ENCODE results near the gene WDR72. TPM values are rescaled to one million over a fixed set of nuclear protein-coding genes. Genes with fewer than 3 reads are reported as not detected.

WDR72 gene
- total RNA-seq (2022) = not detected in 2 replicates
- percentile 1 among the genes with signal in this experiment for Bru-seq, nascent RNA
- BruChase-seq, experiment 1, labeled RNA remaining after a 6-hour chase = percentile 0 among the genes with signal in this experiment
- not detected for BruChase-seq, experiment 2, labeled RNA remaining after a 2-hour chase
- long read RNA-seq = 0 reads

DNA sequence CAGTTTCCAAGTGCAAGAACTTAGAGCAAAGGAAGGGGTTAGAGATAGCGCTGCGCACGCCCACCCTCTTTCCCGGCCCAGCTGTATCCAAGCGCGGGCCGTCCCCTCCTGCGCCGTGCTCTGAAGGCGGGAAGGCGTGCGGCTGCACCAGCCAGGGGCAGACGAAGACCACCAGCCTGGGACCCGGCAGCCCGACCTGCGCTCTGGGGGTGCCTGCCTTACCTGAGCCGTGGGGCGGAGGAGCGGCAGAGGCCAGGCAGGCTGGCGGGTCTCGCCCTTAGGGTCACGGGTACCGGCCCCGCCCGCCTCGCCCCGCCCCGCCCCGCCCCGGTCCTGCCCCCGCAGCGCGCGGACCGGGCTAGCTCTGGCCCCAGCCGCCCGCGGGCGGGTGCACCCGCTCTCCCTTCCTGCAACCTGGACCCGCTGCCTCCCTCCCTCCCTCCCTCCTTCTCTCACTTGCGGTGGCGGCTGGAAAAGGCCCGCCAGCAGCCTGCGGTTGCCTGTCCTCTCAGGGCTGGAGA, at the start of gene WDR72:
Gene WDR72, minus strand, starts transcription at position 253 of the 521 bp plus-strand sequence. CDS start 26,514 bp downstream, outside the sequence.
- peaks cover 22% of the 10 kb centered on the region for H3K27me3 Mint-ChIP-seq (ENCODE audit: insufficient read depth, unreplicated experiment)
- H3K4me1 Mint-ChIP-seq (ENCODE audit: insufficient read depth, unreplicated experiment) = no peaks in the 10 kb centered on the region
- POLR2A ChIA-PET = no interaction called here
- no TSS peak for BruUV-seq (replicated peaks)
- no peaks in the 10 kb centered on the region for H3K36me3 Mint-ChIP-seq (ENCODE audit: insufficient read depth, unreplicated experiment)
- no peak for DNase-seq (ENCODE audit: unreplicated experiment)
- CTCF ChIA-PET = no interaction called here
- no peaks in the 10 kb centered on the region for H3K9me3 Mint-ChIP-seq (ENCODE audit: unreplicated experiment)
- no peak within 1 kb of the TSS for H3K4me3 Mint-ChIP-seq (ENCODE audit: unreplicated experiment)
- no peak within 1 kb of the TSS for H3K27ac Mint-ChIP-seq (ENCODE audit: low read depth, unreplicated experiment)
- intact Hi-C loops (cut with micrococcal nuclease) = no loop called here
- TF ChIP-seq, protein P1, sequence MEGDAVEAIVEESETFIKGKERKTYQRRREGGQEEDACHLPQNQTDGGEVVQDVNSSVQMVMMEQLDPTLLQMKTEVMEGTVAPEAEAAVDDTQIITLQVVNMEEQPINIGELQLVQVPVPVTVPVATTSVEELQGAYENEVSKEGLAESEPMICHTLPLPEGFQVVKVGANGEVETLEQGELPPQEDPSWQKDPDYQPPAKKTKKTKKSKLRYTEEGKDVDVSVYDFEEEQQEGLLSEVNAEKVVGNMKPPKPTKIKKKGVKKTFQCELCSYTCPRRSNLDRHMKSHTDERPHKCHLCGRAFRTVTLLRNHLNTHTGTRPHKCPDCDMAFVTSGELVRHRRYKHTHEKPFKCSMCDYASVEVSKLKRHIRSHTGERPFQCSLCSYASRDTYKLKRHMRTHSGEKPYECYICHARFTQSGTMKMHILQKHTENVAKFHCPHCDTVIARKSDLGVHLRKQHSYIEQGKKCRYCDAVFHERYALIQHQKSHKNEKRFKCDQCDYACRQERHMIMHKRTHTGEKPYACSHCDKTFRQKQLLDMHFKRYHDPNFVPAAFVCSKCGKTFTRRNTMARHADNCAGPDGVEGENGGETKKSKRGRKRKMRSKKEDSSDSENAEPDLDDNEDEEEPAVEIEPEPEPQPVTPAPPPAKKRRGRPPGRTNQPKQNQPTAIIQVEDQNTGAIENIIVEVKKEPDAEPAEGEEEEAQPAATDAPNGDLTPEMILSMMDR (IDR thresholded peaks at IDR 0.05; ENCODE audit: unreplicated experiment) = no peak

DNA sequence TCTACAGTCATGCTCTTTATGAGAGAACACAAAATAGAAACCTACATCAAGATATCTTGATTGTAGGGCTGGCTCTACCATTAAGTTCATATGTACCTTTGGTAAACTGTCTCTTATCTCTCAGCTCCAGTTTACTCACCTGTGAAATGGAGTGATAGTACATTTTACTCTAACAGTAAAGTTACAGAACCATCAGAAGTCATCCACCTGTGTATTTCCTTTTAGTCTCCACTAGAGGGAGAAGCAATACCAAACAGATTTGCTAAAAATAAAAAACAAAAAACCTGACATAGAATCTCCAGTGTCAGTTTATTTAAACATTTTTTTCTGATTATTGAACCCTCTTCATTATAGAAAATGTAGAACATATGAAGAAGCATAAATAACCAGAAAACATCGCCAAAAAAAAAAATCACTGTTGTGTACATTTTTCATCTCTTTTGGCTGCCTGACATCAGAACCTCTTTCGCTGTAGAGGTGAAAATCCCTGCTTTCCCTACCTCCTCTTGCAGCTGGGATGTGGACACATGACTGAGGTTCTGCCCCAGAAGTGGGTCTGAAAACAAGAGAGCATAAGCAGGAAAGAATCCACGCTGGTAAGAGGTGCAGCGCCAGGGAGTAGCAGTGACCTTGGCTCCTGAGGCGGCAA, 48.7 kb upstream of the WDR72 start:
- no peaks in the 10 kb centered on the region for H3K9me3 Mint-ChIP-seq (ENCODE audit: unreplicated experiment)
- H3K27ac Mint-ChIP-seq (ENCODE audit: low read depth, unreplicated experiment) = no peak overlapping the region
- peaks cover 48% of the 10 kb centered on the region for H3K27me3 Mint-ChIP-seq (ENCODE audit: insufficient read depth, unreplicated experiment)
- TF ChIP-seq, protein P1 (IDR thresholded peaks at IDR 0.05; ENCODE audit: unreplicated experiment) = peak; percentile 39
- H3K4me1 Mint-ChIP-seq (ENCODE audit: insufficient read depth, unreplicated experiment) = peaks cover 4% of the 10 kb centered on the region
- H3K4me3 Mint-ChIP-seq (ENCODE audit: unreplicated experiment) = no peak overlapping the region
- ChIA-PET CTCF (interaction anchor here (0.5 to 1.6 kb wide), 29 partner anchors 9 to 1550 kb away, joined by 3 to 7 read pairs (median 3); no protein-coding TSS in a partner anchor), POLR2A (no interaction called here)
- peak; percentile 12 for DNase-seq (ENCODE audit: unreplicated experiment)
- intact Hi-C loops (cut with micrococcal nuclease) = no loop called here
- no TSS peak for BruUV-seq (replicated peaks)
- no peaks in the 10 kb centered on the region for H3K36me3 Mint-ChIP-seq (ENCODE audit: insufficient read depth, unreplicated experiment)

DNA sequence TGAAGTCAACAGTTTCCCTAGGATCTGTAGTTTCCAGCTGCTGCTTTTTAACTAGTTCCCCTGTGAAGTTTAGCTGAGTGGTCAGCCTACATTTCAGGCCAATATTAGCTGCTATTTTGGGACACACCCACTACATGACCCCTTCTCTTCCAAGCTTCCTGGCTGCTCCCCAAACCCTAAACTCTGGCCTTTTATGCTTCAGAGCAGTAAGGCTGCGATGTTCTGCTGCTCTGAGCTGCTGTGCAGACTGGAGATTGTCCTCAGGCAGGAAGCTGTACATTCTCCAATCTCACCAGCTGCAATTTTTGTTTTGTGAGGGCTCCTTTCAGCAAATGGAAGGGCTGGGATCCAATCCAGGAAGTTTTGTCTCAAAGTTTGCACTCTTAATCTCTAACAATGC, 48.0 kb upstream of the WDR72 start:
- TF ChIP-seq, protein P1 (IDR thresholded peaks at IDR 0.05; ENCODE audit: unreplicated experiment) = no peak
- POLR2A ChIA-PET = interaction anchor here (0.7 kb wide), 1 partner anchor 10 kb away, joined by 3 read pairs; no protein-coding TSS in a partner anchor
- Mint-ChIP-seq H3K9me3 (ENCODE audit: unreplicated experiment) (no peaks in the 10 kb centered on the region), H3K36me3 (ENCODE audit: insufficient read depth, unreplicated experiment) (no peaks in the 10 kb centered on the region), H3K27ac (ENCODE audit: low read depth, unreplicated experiment) (no peak overlapping the region), H3K27me3 (ENCODE audit: insufficient read depth, unreplicated experiment) (peaks cover 48% of the 10 kb centered on the region), H3K4me3 (ENCODE audit: unreplicated experiment) (no peak overlapping the region), H3K4me1 (ENCODE audit: insufficient read depth, unreplicated experiment) (peaks cover 4% of the 10 kb centered on the region)
- intact Hi-C loops (cut with micrococcal nuclease) = no loop called here
- CTCF ChIA-PET = interaction anchor here (0.6 to 1.6 kb wide), 19 partner anchors 10 to 1550 kb away, joined by 3 to 7 read pairs (median 3); no protein-coding TSS in a partner anchor
- no TSS peak for BruUV-seq (replicated peaks)
- DNase-seq (ENCODE audit: unreplicated experiment) = no peak

DNA sequence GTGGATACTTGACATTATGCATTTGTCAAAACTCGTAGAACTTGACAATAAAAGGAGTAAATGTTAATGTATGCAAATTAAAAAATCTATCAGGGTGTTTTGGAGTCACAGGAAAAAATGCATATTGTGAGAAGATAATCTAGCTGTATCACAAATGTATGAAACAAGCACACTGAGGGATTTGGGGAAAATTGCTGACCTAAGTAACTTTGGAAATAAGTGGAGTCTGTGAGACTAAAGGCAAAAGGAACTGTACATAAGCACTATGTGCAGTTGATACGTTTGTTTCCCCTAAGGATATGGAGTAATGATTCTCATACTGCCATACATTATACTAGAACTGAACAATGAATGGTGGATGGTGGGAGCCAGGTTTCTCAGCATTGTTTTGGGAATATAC, 43.2 kb upstream of the WDR72 start:
- H3K27me3 Mint-ChIP-seq (ENCODE audit: insufficient read depth, unreplicated experiment) = peaks cover 66% of the 10 kb centered on the region
- H3K27ac Mint-ChIP-seq (ENCODE audit: low read depth, unreplicated experiment) = no peak overlapping the region
- no peaks in the 10 kb centered on the region for H3K4me1 Mint-ChIP-seq (ENCODE audit: insufficient read depth, unreplicated experiment)
- no peaks in the 10 kb centered on the region for H3K9me3 Mint-ChIP-seq (ENCODE audit: unreplicated experiment)
- H3K4me3 Mint-ChIP-seq (ENCODE audit: unreplicated experiment) = no peak overlapping the region
- intact Hi-C loops (cut with micrococcal nuclease) = no loop called here
- ChIA-PET POLR2A (no interaction called here), CTCF (interaction anchor here (1.5 kb wide), 1 partner anchor 8 kb away, joined by 4 read pairs; no protein-coding TSS in a partner anchor)
- BruUV-seq (replicated peaks) = no TSS peak
- no peaks in the 10 kb centered on the region for H3K36me3 Mint-ChIP-seq (ENCODE audit: insufficient read depth, unreplicated experiment)
- no peak for DNase-seq (ENCODE audit: unreplicated experiment)
- TF ChIP-seq, protein P1 (IDR thresholded peaks at IDR 0.05; ENCODE audit: unreplicated experiment) = no peak

All from MCF 10A (cell line).